DND-41 (cell line): ENCODE results near the gene MRPL9.
"Not testable (repeated sequence)": the region's sequence is repeated elsewhere in the genome, so short reads cannot be mapped to it uniquely, and the experiment has no call there.

ENCODE experiments used
- CTCF ChIP-seq: IDR thresholded peaks from 2 replicates; pipeline ENCODE4 v1.5.1; 2012; ENCODE audit warnings: borderline replicate concordance, low read length, moderate library complexity, mild to moderate bottlenecking; ENCODE audit not compliant: poor library complexity, severe bottlenecking; ENCODE audit errors: extremely low read depth
- EZH2 ChIP-seq: IDR thresholded peaks from 3 replicates; pipeline ENCODE4 v1.6.1; 2012; ENCODE audit warnings: borderline replicate concordance, low read depth, mild to moderate bottlenecking, moderate library complexity, low read length, inconsistent platforms; ENCODE audit not compliant: severe bottlenecking

- not testable (repeated sequence) for TF ChIP-seq CTCF, EZH2
Measured at GRCh38 chr1:151780736-151781135, 17.4 kb upstream of the MRPL9 start.
